ENCODE measurements around the gene OR5B17. TPM values are rescaled to one million over a fixed set of nuclear protein-coding genes. Genes with fewer than 3 reads are reported as not detected.
"Not testable (repeated sequence)": the region's sequence is repeated elsewhere in the genome, so short reads cannot be mapped to it uniquely, and the experiment has no call there.

The OR5B17 gene
- total RNA-seq: not detected

- DNase-seq (ENCODE audit: low read depth in 2 of 3, low spot score in 2 of 3): no peak
Measured at GRCh38 chr11:58358969-58359368, at the start of gene OR5B17. TSS of gene OR5B17 (minus strand) at chr11:58359069. CDS start at chr11:58359069, 0 bp downstream.

- no peak for DNase-seq (ENCODE audit: low read depth in 2 of 3, low spot score in 2 of 3)
Measured at GRCh38 chr11:58406774-58407173, 47.9 kb upstream of the OR5B17 start, which contains the start of gene OR5B3. TSS of gene OR5B3 (minus strand) at chr11:58406874. CDS start at chr11:58403409, 3,465 bp downstream.

- DNase-seq (ENCODE audit: low read depth in 2 of 3, low spot score in 2 of 3): not testable (repeated sequence)
Measured at GRCh38 chr11:58399622-58400021, 40.8 kb upstream of the OR5B17 start.

- no peak for DNase-seq (ENCODE audit: low read depth in 2 of 3, low spot score in 2 of 3)
Measured at GRCh38 chr11:58395581-58395980, 36.7 kb upstream of the OR5B17 start.

GRCh38 chr11:58394195-58394594 is 35.3 kb upstream of the OR5B17 start:
- DNase-seq (ENCODE audit: low read depth in 2 of 3, low spot score in 2 of 3): no peak

GRCh38 chr11:58392746-58393145 is 33.9 kb upstream of the OR5B17 start:
- DNase-seq (ENCODE audit: low read depth in 2 of 3, low spot score in 2 of 3): no peak

- DNase-seq (ENCODE audit: low read depth in 2 of 3, low spot score in 2 of 3): no peak
Measured at GRCh38 chr11:58391879-58392278, 33.0 kb upstream of the OR5B17 start.

GRCh38 chr11:58390551-58391063 is 31.7 kb upstream of the OR5B17 start:
- DNase-seq (ENCODE audit: low read depth in 2 of 3, low spot score in 2 of 3): no peak

- DNase-seq (ENCODE audit: low read depth in 2 of 3, low spot score in 2 of 3): no peak
Measured at GRCh38 chr11:58354727-58355126, 4.1 kb downstream of the OR5B17 start.

- DNase-seq (ENCODE audit: low read depth in 2 of 3, low spot score in 2 of 3): no peak
Measured at GRCh38 chr11:58345204-58345603, 13.7 kb downstream of the OR5B17 start.

GRCh38 chr11:58334708-58335107 is 24.2 kb downstream of the OR5B17 start:
- no peak for DNase-seq (ENCODE audit: low read depth in 2 of 3, low spot score in 2 of 3)

GRCh38 chr11:58330861-58331260 is 28.0 kb downstream of the OR5B17 start:
- DNase-seq (ENCODE audit: low read depth in 2 of 3, low spot score in 2 of 3): no peak

GRCh38 chr11:58318532-58318931 is 40.3 kb downstream of the OR5B17 start:
- DNase-seq (ENCODE audit: low read depth in 2 of 3, low spot score in 2 of 3): no peak

- no peak for DNase-seq (ENCODE audit: low read depth in 2 of 3, low spot score in 2 of 3)
Measured at GRCh38 chr11:58316142-58316541, 42.7 kb downstream of the OR5B17 start.

Other genes starting within 250 kb of the OR5B17 start
- not detected for gene OR9I1, start 233.5 kb downstream of the OR5B17 start, total RNA-seq
- not detected for gene OR9Q2, start 170.0 kb downstream of the OR5B17 start, total RNA-seq
- gene OR1S2, start 154.9 kb downstream of the OR5B17 start, total RNA-seq: not detected
- not detected for gene OR1S1, start 146.3 kb downstream of the OR5B17 start, total RNA-seq
- not detected for gene OR10Q1, start 130.2 kb downstream of the OR5B17 start, total RNA-seq
- not detected for gene OR10W1, start 90.8 kb downstream of the OR5B17 start, total RNA-seq
- gene OR5B3, start 47.8 kb upstream of the OR5B17 start, total RNA-seq: not detected
- not detected for gene OR5B2, start 69.1 kb upstream of the OR5B17 start, total RNA-seq
- not detected for gene OR5B12, start 83.2 kb upstream of the OR5B17 start, total RNA-seq
- gene OR5B21, start 149.0 kb upstream of the OR5B17 start, total RNA-seq: not detected
- 11.0 TPM for gene LPXN, start 216.8 kb upstream of the OR5B17 start, total RNA-seq
- gene ZFP91, start 220.0 kb upstream of the OR5B17 start, total RNA-seq: 14.8 TPM

Data from hematopoietic multipotent progenitor cell (in vitro differentiated cells).